ENCODE data around the gene CDC42BPA. TPM values are rescaled to one million over a fixed set of nuclear protein-coding genes. Genes with fewer than 3 reads are reported as not detected.

CDC42BPA gene
- total and polyA plus RNA-seq, 2 of the 8 experiments (the other 6 are each of a cell fraction or from before 2014, with no cell fraction given) = 7.1 to 28.5 TPM

GRCh38 chr1:227170361-227171166 is 147.7 kb downstream of the CDC42BPA start (continued):
- no peak for TF ChIP-seq CHD7 (IDR thresholded peaks at IDR 0.05; ENCODE audit: insufficient replicate concordance, low read length)
- TF ChIP-seq E2F6 (IDR thresholded peaks at IDR 0.05) = no peak
- TF ChIP-seq BRCA1 (IDR thresholded peaks at IDR 0.05; ENCODE audit: low read depth, low read length) = no peak
- TF ChIP-seq ATF3 (IDR thresholded peaks at IDR 0.05; ENCODE audit: insufficient read depth, low read depth, low read length) = no peak
- no peak for TF ChIP-seq CEBPB (IDR thresholded peaks at IDR 0.05; ENCODE audit: low read depth, low read length)
- no peak for TF ChIP-seq SIX5 (IDR thresholded peaks at IDR 0.05; ENCODE audit: low read depth, low read length)
- no peak for TF ChIP-seq RXRA (IDR thresholded peaks at IDR 0.05; ENCODE audit: insufficient read depth, low read depth, low read length)
- TF ChIP-seq EP300 (IDR thresholded peaks at IDR 0.05; ENCODE audit: borderline replicate concordance in 1 of 2, low read depth in 2 of 2, low read length in 2 of 2) = no peak
- no peak for TF ChIP-seq SIRT6 (IDR thresholded peaks at IDR 0.05; ENCODE audit: low read length)

Data from H1 (cell line).